ENCODE measurements around the gene RPIA.
"Not testable (repeated sequence)": the region's sequence is repeated elsewhere in the genome, so short reads cannot be mapped to it uniquely, and the experiment has no call there.

Gene RPIA

GRCh38 chr2:88773233-88774028 lies 82.0 kb downstream of the RPIA start:
- DNase-seq (ENCODE audit: low read depth) = not testable (repeated sequence)

GRCh38 chr2:88789213-88789612 lies 97.7 kb downstream of the RPIA start:
- not testable (repeated sequence) for DNase-seq (ENCODE audit: low read depth)

GRCh38 chr2:88795932-88796331 lies 104.5 kb downstream of the RPIA start:
- DNase-seq (ENCODE audit: low read depth) = not testable (repeated sequence)

- DNase-seq (ENCODE audit: low read depth) = not testable (repeated sequence)
These were observed 105.0 kb downstream of the RPIA start for GRCh38 chr2:88796523-88796922.

- not testable (repeated sequence) for DNase-seq (ENCODE audit: low read depth)
These were observed 105.7 kb downstream of the RPIA start for GRCh38 chr2:88797164-88797563.

All from HS-5 (cell line).